Duodenal mucosa (tissue), 2 donors: Measurements from ENCODE around the gene FBLN1.

Experiments used
- H3K27ac ChIP-seq: one replicate; pipeline ENCODE4 v1.7.0; 2013; ENCODE audit warnings: low read depth, low read length
- H3K27me3 ChIP-seq, 2 donors: one replicate each; pipeline ENCODE4 v1.7.0; 2013; ENCODE audit warnings: low read length in 2 of 2, control low read depth in 1 of 2; ENCODE audit not compliant: insufficient read depth in 2 of 2, control insufficient read depth in 1 of 2
- H3K36me3 ChIP-seq, 2 donors: one replicate each; pipeline ENCODE4 v1.7.0; 2013; ENCODE audit warnings: low read length in 2 of 2, control low read depth in 1 of 2; ENCODE audit not compliant: insufficient read depth in 2 of 2, control insufficient read depth in 1 of 2
- H3K4me1 ChIP-seq, 2 donors: one replicate each; pipeline ENCODE4 v1.7.0; 2013; ENCODE audit warnings: low read length in 2 of 2, control low read depth in 1 of 2; ENCODE audit not compliant: insufficient read depth in 2 of 2, control insufficient read depth in 1 of 2
- H3K4me3 ChIP-seq, 2 donors: one replicate each; pipeline ENCODE4 v1.7.0; 2013; ENCODE audit warnings: low read length in 2 of 2, low read depth in 1 of 2
- H3K9ac ChIP-seq, 2 donors: one replicate each; pipeline ENCODE4 v1.7.0; 2013; ENCODE audit warnings: low read length in 2 of 2, low read depth in 1 of 2
- H3K9me3 ChIP-seq, 2 donors: one replicate each; pipeline ENCODE4 v1.7.0; 2013; ENCODE audit warnings: low read length in 2 of 2, control low read depth in 1 of 2; ENCODE audit not compliant: control insufficient read depth in 1 of 2

The FBLN1 gene

DNA sequence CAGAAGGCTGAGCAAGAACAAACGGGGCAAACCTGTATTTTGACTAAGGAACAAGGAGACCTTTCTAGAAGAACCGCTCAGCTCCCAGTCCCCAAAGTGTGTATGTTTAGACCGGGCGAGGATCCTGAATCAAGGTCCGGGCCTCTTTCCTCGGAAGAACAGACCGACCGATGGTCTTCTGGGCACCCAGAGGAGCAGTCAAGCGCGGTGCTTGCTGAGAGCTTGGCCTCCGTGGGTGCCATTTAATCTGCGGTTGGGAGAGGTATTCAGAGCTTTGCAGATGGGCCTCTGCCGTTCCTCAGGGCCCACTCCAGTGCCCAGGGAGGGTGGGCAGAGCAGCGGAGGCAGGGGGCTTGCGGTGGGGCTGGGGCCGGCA lies 142.5 kb downstream of the FBLN1 start:
- Histone ChIP-seq H3K4me3 (no peak overlapping the region), H3K36me3 (no peaks in the 10 kb centered on the region), H3K27me3 (peaks cover 0 to 27% of the 10 kb centered on the region in 2 donors), H3K9me3 (no peaks in the 10 kb centered on the region), H3K9ac (no peak overlapping the region), H3K27ac (no peak overlapping the region), H3K4me1 (peaks cover 3 to 4% of the 10 kb centered on the region in 2 donors)

DNA sequence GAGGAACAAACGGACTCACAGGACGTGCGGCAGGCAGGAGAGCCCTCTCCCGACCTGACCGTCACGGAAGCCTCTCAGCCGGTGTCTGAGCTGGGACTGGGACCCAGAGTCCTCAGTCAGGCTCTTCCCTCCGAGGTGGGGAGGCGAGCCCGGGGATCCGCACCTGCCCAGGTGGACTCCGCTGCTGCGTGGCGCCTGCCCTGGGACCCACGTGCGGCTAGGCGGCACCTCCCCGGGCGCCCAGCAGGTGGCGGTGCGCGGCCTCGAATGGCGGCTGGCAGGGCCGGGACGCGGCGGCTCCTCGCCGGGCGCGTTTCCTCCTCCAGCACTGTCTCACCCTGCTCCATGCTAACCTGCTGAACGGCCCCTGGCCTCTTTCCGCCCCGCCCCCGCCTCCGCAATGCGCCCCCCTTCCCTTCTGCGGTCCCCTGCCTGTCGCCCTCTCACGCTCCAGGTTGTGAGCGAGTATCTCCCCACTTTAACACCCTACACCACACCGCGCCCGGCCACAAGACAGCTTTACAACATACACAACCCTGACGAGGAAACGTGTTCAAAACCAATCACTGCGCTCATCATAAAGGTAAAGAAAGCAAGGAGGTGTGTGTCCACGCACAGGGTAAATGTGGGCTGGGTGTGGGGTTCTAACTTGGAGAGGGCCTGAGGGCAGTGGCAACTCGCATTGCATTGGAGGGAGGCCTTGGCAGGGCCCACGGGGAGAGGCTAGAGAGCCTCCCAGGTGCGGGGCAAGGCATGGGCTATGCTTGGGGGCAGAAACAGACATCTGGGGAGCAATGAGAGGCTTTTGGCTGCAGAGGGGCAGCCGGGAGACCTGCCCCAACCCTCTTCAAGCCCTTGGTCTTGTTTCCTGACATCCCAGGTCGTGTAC lies 143.1 kb downstream of the FBLN1 start:
- peaks cover 5 to 27% of the 10 kb centered on the region in 2 donors for H3K27me3 ChIP-seq
- H3K27ac ChIP-seq: no peak overlapping the region
- H3K9me3 ChIP-seq: no peaks in the 10 kb centered on the region
- H3K4me1 ChIP-seq: peaks cover 3 to 4% of the 10 kb centered on the region in 2 donors
- no peaks in the 10 kb centered on the region for H3K36me3 ChIP-seq
- H3K4me3 ChIP-seq: no peak overlapping the region
- H3K9ac ChIP-seq: no peak overlapping the region

DNA sequence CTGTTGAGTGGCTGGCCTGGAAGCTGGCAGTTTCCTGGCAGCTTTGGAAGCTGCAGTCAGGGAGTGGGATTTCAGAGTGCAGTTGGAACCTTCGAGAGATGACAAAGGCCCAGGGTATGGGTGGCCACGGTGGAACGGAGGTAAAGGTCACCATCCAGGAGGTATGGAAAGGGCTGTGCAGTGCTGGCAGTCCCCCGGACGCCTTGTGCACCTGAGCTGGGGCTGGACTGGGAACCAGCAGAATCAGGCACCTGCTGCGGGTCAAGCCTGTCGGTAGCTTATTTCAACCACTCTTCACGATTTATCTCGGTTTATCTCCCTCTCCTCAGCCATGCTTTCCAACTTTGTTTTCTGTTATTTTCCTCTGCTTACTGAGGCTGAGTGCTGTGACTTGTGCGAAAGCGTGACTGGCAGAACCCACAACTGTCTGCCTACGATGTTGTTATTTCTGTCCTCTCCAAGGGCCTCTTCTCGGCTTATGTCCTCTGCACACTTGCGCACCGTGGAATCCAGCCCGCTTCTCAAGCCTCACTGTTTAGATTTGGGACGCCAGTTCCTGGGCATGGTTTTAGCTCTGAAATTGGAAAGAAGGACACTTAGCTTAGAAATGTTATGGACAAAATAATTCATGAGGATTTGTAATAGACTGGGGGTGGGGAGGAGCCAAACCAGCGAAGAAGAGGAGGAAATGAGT lies 145.0 kb downstream of the FBLN1 start:
- Histone ChIP-seq H3K9me3 (no peaks in the 10 kb centered on the region), H3K27me3 (peaks cover 7 to 22% of the 10 kb centered on the region in 2 donors), H3K36me3 (no peaks in the 10 kb centered on the region), H3K27ac (no peak overlapping the region), H3K4me1 (peaks cover 3 to 4% of the 10 kb centered on the region in 2 donors), H3K4me3 (no peak overlapping the region), H3K9ac (no peak overlapping the region)

DNA sequence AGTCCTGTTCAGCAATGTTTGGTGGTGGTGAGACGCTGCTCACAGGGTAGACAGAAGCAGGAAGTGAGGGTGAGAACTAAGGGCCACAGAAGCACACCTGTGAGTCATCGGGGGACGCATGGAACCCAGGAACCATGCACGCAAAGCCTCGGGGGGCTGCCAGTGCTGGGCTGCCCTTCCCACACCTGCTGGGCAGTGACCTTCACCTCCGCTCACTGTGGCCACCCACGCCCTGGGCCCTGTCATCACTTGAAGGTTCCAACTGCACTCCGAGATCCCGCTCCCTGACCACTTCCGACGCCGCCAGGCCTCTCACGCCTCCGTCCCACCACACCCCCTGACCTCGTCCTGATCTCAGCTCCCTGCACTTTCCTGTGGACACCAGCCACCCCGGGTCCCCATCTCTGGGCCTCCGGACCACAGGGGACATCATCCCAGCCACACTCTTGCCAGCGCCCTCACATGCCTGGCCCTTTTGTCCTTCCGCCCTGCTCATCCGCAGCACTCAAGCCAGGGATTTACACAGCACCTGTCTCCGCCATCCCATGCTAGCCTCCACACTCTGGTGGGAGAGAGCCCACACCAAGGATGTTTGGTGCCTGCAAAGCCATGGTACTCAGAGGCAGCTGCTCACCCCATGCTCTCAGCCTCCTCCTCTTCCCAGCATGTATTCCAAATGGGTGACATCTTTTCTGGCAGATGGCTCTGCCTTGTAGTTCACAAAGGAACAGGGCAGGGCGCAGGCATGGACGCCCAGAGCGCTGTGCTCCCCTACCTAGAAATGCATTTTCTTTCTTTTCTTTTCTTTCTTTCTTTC lies 145.8 kb downstream of the FBLN1 start:
- no peaks in the 10 kb centered on the region for H3K36me3 ChIP-seq
- peaks cover 7 to 22% of the 10 kb centered on the region in 2 donors for H3K27me3 ChIP-seq
- H3K27ac ChIP-seq: no peak overlapping the region
- H3K4me1 ChIP-seq: peaks cover 3 to 4% of the 10 kb centered on the region in 2 donors
- H3K9me3 ChIP-seq: no peaks in the 10 kb centered on the region
- H3K4me3 ChIP-seq: no peak overlapping the region
- H3K9ac ChIP-seq: no peak overlapping the region

DNA sequence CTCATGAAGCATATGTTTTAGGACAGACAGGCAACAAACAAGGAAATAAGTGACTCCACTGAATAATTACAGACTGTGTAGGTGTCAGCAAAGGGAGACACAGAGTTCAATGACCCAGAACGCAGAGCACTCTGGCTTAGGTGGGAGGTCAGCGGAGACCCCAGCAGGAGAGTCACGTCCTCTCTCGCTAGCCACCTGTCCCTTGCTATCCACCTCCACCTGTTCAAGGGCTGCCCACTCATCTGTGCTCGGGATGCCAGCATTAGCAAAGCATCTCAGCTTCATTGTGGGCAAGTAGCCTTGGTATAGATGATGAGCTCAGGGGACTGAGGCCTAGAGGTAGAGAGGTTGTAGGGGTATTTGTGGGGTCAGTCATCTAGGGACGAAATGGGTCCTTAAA lies 147.1 kb downstream of the FBLN1 start:
- Histone ChIP-seq H3K4me1 (peaks cover 3 to 4% of the 10 kb centered on the region in 2 donors), H3K4me3 (no peak overlapping the region), H3K27me3 (peaks cover 7 to 19% of the 10 kb centered on the region in 2 donors), H3K36me3 (no peaks in the 10 kb centered on the region), H3K9me3 (no peaks in the 10 kb centered on the region), H3K9ac (no peak overlapping the region), H3K27ac (no peak overlapping the region)

DNA sequence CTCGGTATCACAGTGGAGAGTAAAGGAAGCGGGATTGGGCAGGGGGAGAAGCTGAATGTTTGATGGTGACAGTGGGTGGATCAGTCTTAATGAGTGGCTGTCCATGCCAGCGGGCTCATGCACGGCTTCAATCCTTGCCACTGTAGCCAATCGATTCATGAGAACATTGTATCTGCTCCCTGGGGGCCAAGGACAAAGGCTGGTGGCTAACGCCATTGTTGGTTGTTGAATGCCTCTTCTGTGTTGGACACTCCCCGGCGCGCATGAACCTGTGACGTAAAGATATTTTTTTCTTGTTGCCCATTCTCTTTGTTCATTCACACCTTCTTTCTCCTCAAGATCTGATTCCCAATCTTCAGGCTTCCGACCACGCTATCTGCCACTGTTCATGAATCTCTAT lies 148.0 kb downstream of the FBLN1 start:
- Histone ChIP-seq H3K9ac (no peak overlapping the region), H3K4me3 (no peak overlapping the region), H3K9me3 (no peaks in the 10 kb centered on the region), H3K27me3 (peaks cover 7 to 12% of the 10 kb centered on the region in 2 donors), H3K27ac (no peak overlapping the region), H3K36me3 (no peaks in the 10 kb centered on the region), H3K4me1 (peaks cover 3 to 4% of the 10 kb centered on the region in 2 donors)
